GM19240 (cell line): ENCODE results near the gene ZNF821.
"Not testable (repeated sequence)": the region's sequence is repeated elsewhere in the genome, so short reads cannot be mapped to it uniquely, and the experiment has no call there.

Experiments used
- DNase-seq: peaks from one replicate; pipeline ENCODE4 v3.0.0; 2011; ENCODE audit warnings: low spot score; ENCODE audit not compliant: insufficient read length

The ZNF821 gene

GRCh38 chr16:71902656-71903365 is 18.8 kb upstream of the ZNF821 start:
- no peak for DNase-seq

GRCh38 chr16:71899171-71899570 is 15.2 kb upstream of the ZNF821 start:
- DNase-seq = no peak

- DNase-seq = no peak
Measured at GRCh38 chr16:71896764-71897368, 12.9 kb upstream of the ZNF821 start.

- no peak for DNase-seq
Measured at GRCh38 chr16:71895679-71896365, 11.8 kb upstream of the ZNF821 start.

GRCh38 chr16:71894921-71895678 is 11.1 kb upstream of the ZNF821 start, which contains the start of gene IST1:
Gene IST1 (plus strand): TSS chr16:71895531. CDS start chr16:71915641, 20,110 bp downstream.
- peak; percentile 85 for DNase-seq

GRCh38 chr16:71894229-71894920 is 10.4 kb upstream of the ZNF821 start:
- DNase-seq = no peak

GRCh38 chr16:71893888-71894228 is 9.9 kb upstream of the ZNF821 start:
- no peak for DNase-seq

- no peak for DNase-seq
Measured at GRCh38 chr16:71889147-71889546, 5.2 kb upstream of the ZNF821 start.

- no peak for DNase-seq
Measured at GRCh38 chr16:71885261-71885650, 1.3 kb upstream of the ZNF821 start.

- no peak for DNase-seq
Measured at GRCh38 chr16:71883168-71883848, 674 bp downstream of the ZNF821 start.

GRCh38 chr16:71882505-71883167 is 1.3 kb downstream of the ZNF821 start:
- DNase-seq = peak; percentile 63

GRCh38 chr16:71880176-71880575 is 3.8 kb downstream of the ZNF821 start:
- no peak for DNase-seq

- DNase-seq = no peak
Measured at GRCh38 chr16:71878911-71879310, 5.1 kb downstream of the ZNF821 start.

- no peak for DNase-seq
Measured at GRCh38 chr16:71873199-71873598, 10.8 kb downstream of the ZNF821 start.

- DNase-seq = no peak
Measured at GRCh38 chr16:71870818-71871217, 13.2 kb downstream of the ZNF821 start.

GRCh38 chr16:71869089-71869488 is 14.9 kb downstream of the ZNF821 start:
- DNase-seq = no peak

GRCh38 chr16:71867939-71868338 is 16.0 kb downstream of the ZNF821 start:
- no peak for DNase-seq

- DNase-seq = not testable (repeated sequence)
Measured at GRCh38 chr16:71867175-71867574, 16.8 kb downstream of the ZNF821 start.

GRCh38 chr16:71865173-71865863 is 18.7 kb downstream of the ZNF821 start:
- no peak for DNase-seq

GRCh38 chr16:71863995-71864394 is 20.0 kb downstream of the ZNF821 start:
- DNase-seq = no peak
